HG02981 (cell line): Measurements from ENCODE around the gene RTP5.
"Not testable (repeated sequence)": the region's sequence is repeated elsewhere in the genome, so short reads cannot be mapped to it uniquely, and the experiment has no call there.

Source experiments
- ATAC-seq: cut with Tn5 transposase; IDR thresholded peaks from one replicate; pipeline ENCODE4 v1.9.1; 2021; ENCODE audit warnings: mild to moderate bottlenecking, moderate library complexity; ENCODE audit not compliant: unreplicated experiment

RTP5 gene

GRCh38 chr2:241900251-241901017, 30.9 kb downstream of the RTP5 start:
- ATAC-seq: no peak

- no peak for ATAC-seq
Observed at GRCh38 chr2:241901018-241901380, 31.5 kb downstream of the RTP5 start.

- ATAC-seq: no peak
Observed at GRCh38 chr2:241901500-241902351, 32.2 kb downstream of the RTP5 start.

GRCh38 chr2:241902357-241902991, 32.9 kb downstream of the RTP5 start:
- ATAC-seq: no peak

- no peak for ATAC-seq
Observed at GRCh38 chr2:241903121-241904010, 33.8 kb downstream of the RTP5 start.

GRCh38 chr2:241904011-241904718, 34.6 kb downstream of the RTP5 start:
- no peak for ATAC-seq

GRCh38 chr2:241904791-241905710, 35.5 kb downstream of the RTP5 start:
- no peak for ATAC-seq

- ATAC-seq: no peak
Observed at GRCh38 chr2:241905716-241906377, 36.3 kb downstream of the RTP5 start.

GRCh38 chr2:241906378-241906770, 36.8 kb downstream of the RTP5 start:
- ATAC-seq: not testable (repeated sequence)

- no peak for ATAC-seq
Observed at GRCh38 chr2:241906826-241907570, 37.5 kb downstream of the RTP5 start.

- ATAC-seq: not testable (repeated sequence)
Observed at GRCh38 chr2:241907831-241908230, 38.3 kb downstream of the RTP5 start.

GRCh38 chr2:241908686-241909420, 39.3 kb downstream of the RTP5 start:
- ATAC-seq: no peak

GRCh38 chr2:241909769-241910168, 40.2 kb downstream of the RTP5 start:
- ATAC-seq: no peak

- ATAC-seq: no peak
Observed at GRCh38 chr2:241910604-241911520, 41.3 kb downstream of the RTP5 start.

GRCh38 chr2:241911551-241911950, 42.0 kb downstream of the RTP5 start:
- no peak for ATAC-seq

GRCh38 chr2:241912021-241912555, 42.6 kb downstream of the RTP5 start:
- no peak for ATAC-seq
